Activated naive CD4-positive, alpha-beta T cell treated with anti-CD3 and anti-CD28 coated beads, Interleukin-2, amount 10 ng/mL, durations not matched to agents 7 days and 5 days (primary cell): Measurements from ENCODE around the gene ZNF565.
"Not testable (repeated sequence)": the region's sequence is repeated elsewhere in the genome, so short reads cannot be mapped to it uniquely, and the experiment has no call there.

Source experiments
- CTCF ChIA-PET: fragments of 350-600 bp; sonication (Branson Sonifier 250); formaldehyde crosslinking; loops from one replicate; lab custom pipeline; 2021; ENCODE audit warnings: antibody characterized with exemption; lab: Charles Lee
- DNase-seq: peaks from one replicate; pipeline ENCODE4 v3.0.0-alpha.2; 2020
- H3K27ac Mint-ChIP-seq: one replicate; pipeline ENCODE4 v1.8.0; 2021; ENCODE audit warnings: mild to moderate bottlenecking, moderate library complexity, mixed read lengths
- H3K27me3 Mint-ChIP-seq: one replicate; pipeline ENCODE4 v1.8.0; 2021; ENCODE audit warnings: mild to moderate bottlenecking, mixed read lengths
- H3K36me3 Mint-ChIP-seq: one replicate; pipeline ENCODE4 v1.8.0; 2021; ENCODE audit warnings: mixed read lengths
- H3K4me1 Mint-ChIP-seq: one replicate; pipeline ENCODE4 v1.8.0; 2021; ENCODE audit warnings: mixed read lengths
- H3K4me3 Mint-ChIP-seq: one replicate; pipeline ENCODE4 v1.8.0; 2021; ENCODE audit warnings: mild to moderate bottlenecking, moderate library complexity, mixed read lengths
- H3K9me3 Mint-ChIP-seq: one replicate; pipeline ENCODE4 v1.8.0; 2021; ENCODE audit warnings: mixed read lengths

ZNF565 gene

DNA sequence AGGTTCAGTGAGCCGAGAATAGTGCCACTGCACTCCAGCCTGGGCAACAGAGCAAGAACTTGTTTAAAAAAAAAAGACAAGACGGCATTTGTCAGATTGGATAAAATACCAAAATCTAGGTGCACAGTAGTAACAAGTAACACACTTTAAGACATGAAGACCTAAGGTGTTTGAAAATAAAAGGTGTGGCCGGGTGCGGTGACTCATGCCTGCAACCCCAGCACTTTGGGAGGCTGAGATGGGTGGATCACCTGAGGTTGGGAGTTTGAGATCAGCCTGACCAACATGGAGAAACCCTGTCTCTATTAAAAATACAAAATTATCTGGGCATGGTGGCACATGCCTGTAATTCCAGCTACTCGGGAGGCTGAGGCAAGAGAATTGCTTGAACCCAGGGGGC lies 27.7 kb downstream of the ZNF565 start:
- H3K27ac Mint-ChIP-seq, CTCF ChIA-PET: not testable (repeated sequence)

DNA sequence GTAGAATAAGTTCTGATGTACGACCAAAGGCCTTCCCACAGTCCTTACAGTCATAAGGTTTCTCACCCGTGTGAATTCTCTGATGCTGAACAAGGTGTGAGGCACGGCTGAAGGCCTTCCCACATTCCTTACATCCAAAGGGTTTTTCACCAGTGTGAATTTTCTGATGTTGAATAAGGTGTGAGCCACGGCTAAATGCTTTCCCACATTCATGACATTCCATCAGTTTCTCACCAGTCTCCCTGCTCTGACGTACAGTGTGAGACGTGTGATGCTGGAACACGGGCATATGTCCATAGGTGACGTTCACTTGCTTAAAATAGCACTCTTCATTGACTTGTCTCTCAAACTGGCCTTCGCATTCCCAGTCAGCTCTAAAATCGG lies 31.2 kb downstream of the ZNF565 start:
- no peaks in the 10 kb centered on the region for H3K4me1 Mint-ChIP-seq
- no peaks in the 10 kb centered on the region for H3K27me3 Mint-ChIP-seq
- H3K36me3 Mint-ChIP-seq = peaks cover 5% of the 10 kb centered on the region
- CTCF ChIA-PET = no interaction called here
- H3K27ac Mint-ChIP-seq = no peak overlapping the region
- H3K9me3 Mint-ChIP-seq = no peaks in the 10 kb centered on the region
- H3K4me3 Mint-ChIP-seq = no peak overlapping the region
- DNase-seq = no peak

More for the DNA sequence above, 27.7 kb downstream of the ZNF565 start:
- not testable (repeated sequence) for H3K36me3 Mint-ChIP-seq, H3K4me1 Mint-ChIP-seq, H3K4me3 Mint-ChIP-seq, H3K27me3 Mint-ChIP-seq, DNase-seq, H3K9me3 Mint-ChIP-seq

GRCh38 chr19:36182612-36183244 lies 31.7 kb downstream of the ZNF565 start:
- DNase-seq = no peak
- Mint-ChIP-seq H3K27ac (no peak overlapping the region), H3K36me3 (peaks cover 5% of the 10 kb centered on the region), H3K4me1 (no peaks in the 10 kb centered on the region), H3K27me3 (no peaks in the 10 kb centered on the region), H3K9me3 (no peaks in the 10 kb centered on the region), H3K4me3 (no peak overlapping the region)
- CTCF ChIA-PET = no interaction called here

DNA sequence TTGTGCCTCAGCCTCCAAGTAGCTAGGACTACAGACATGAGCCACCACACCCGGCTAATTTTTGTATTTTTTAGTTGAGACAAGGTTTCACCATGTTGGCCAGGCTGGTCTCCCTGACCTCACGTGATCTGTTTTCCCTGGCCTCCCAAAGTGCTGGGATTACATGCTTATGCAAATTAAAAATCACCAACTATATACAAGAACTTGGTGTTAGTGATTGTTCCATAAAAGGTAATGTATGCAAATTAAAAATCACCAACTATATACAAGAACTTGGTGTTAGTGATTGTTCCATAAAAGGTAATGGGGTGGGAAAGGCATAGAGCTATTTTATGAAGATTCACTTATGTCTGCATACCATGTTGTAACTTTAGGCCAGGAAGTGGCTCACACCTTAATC lies 35.4 kb downstream of the ZNF565 start:
- CTCF ChIA-PET = interaction anchor here (1.4 kb wide), 1 partner anchor 10 kb away, joined by 3 read pairs; no protein-coding TSS in a partner anchor
- not testable (repeated sequence) for DNase-seq, H3K27ac Mint-ChIP-seq

GRCh38 chr19:36173846-36174245 lies 40.6 kb downstream of the ZNF565 start:
- DNase-seq, H3K27ac Mint-ChIP-seq, H3K4me1 Mint-ChIP-seq, H3K4me3 Mint-ChIP-seq, H3K27me3 Mint-ChIP-seq, H3K9me3 Mint-ChIP-seq, H3K36me3 Mint-ChIP-seq: not testable (repeated sequence)
- CTCF ChIA-PET = interaction anchor here (0.6 to 4.8 kb wide), 3 partner anchors 48 to 57 kb away, joined by 3 to 29 read pairs (median 4); no protein-coding TSS in a partner anchor

More for the DNA sequence above, 35.4 kb downstream of the ZNF565 start:
- H3K27me3 Mint-ChIP-seq, H3K4me1 Mint-ChIP-seq, H3K9me3 Mint-ChIP-seq, H3K4me3 Mint-ChIP-seq, H3K36me3 Mint-ChIP-seq: not testable (repeated sequence)

GRCh38 chr19:36172852-36173251 lies 41.6 kb downstream of the ZNF565 start:
- Mint-ChIP-seq H3K36me3 (no peaks in the 10 kb centered on the region), H3K27me3 (peaks cover 3% of the 10 kb centered on the region), H3K4me1 (peaks cover 5% of the 10 kb centered on the region), H3K9me3 (no peaks in the 10 kb centered on the region), H3K4me3 (no peak overlapping the region), H3K27ac (no peak overlapping the region)
- CTCF ChIA-PET = interaction anchor here (0.7 to 4.8 kb wide), 3 partner anchors 42 to 56 kb away, joined by 3 to 29 read pairs (median 3); no protein-coding TSS in a partner anchor
- no peak for DNase-seq

DNA sequence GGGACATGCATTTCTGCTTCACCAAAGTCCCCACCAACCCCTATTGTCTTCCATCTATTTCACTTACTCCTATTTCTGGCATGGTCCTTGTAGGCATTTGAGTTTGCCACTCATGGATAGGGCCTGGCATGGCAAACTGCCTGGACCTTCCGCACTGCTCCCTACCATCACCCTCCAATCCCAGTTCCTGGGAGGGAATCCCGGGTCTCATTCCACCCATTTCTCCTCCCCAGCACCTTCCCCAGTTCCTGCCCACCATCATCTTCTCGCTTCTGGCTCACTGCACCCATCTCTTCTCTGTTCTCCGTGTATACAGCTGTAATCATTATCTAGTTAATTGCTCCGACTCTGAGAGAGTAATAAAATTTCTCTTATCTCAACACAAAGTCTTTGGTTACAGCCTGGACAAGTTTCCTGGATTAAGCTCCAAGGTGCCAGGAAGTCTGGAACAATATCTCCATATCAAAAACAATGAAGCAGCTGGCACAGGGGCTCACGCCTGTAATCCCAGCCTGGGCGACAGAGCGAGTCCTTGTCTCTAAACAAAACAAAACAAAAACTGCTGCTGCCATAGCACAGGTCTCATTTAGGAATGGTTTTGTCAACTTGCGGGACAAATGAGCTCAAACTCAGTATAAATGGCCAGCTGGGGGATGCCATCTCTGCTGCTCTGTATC lies 45.2 kb downstream of the ZNF565 start:
- no peak overlapping the region for H3K27ac Mint-ChIP-seq
- no peak overlapping the region for H3K4me3 Mint-ChIP-seq
- DNase-seq = no peak

GRCh38 chr19:36163813-36164212 lies 50.7 kb downstream of the ZNF565 start:
- no peak overlapping the region for H3K27ac Mint-ChIP-seq
- no peak overlapping the region for H3K4me3 Mint-ChIP-seq
- no peaks in the 10 kb centered on the region for H3K4me1 Mint-ChIP-seq
- no peaks in the 10 kb centered on the region for H3K27me3 Mint-ChIP-seq
- no peaks in the 10 kb centered on the region for H3K9me3 Mint-ChIP-seq
- CTCF ChIA-PET = interaction anchor here (0.9 kb wide), 1 partner anchor 36 kb away, joined by 3 read pairs; no protein-coding TSS in a partner anchor
- DNase-seq = no peak
- H3K36me3 Mint-ChIP-seq = peaks cover 23% of the 10 kb centered on the region

More for the DNA sequence above, 45.2 kb downstream of the ZNF565 start:
- Mint-ChIP-seq H3K9me3 (no peaks in the 10 kb centered on the region), H3K4me1 (peaks cover 5% of the 10 kb centered on the region), H3K36me3 (peaks cover 1% of the 10 kb centered on the region), H3K27me3 (peaks cover 3% of the 10 kb centered on the region)
- CTCF ChIA-PET = interaction anchor here (0.8 to 3.9 kb wide), 5 partner anchors 11 to 42 kb away, joined by 3 to 54 read pairs (median 3); no protein-coding TSS in a partner anchor

DNA sequence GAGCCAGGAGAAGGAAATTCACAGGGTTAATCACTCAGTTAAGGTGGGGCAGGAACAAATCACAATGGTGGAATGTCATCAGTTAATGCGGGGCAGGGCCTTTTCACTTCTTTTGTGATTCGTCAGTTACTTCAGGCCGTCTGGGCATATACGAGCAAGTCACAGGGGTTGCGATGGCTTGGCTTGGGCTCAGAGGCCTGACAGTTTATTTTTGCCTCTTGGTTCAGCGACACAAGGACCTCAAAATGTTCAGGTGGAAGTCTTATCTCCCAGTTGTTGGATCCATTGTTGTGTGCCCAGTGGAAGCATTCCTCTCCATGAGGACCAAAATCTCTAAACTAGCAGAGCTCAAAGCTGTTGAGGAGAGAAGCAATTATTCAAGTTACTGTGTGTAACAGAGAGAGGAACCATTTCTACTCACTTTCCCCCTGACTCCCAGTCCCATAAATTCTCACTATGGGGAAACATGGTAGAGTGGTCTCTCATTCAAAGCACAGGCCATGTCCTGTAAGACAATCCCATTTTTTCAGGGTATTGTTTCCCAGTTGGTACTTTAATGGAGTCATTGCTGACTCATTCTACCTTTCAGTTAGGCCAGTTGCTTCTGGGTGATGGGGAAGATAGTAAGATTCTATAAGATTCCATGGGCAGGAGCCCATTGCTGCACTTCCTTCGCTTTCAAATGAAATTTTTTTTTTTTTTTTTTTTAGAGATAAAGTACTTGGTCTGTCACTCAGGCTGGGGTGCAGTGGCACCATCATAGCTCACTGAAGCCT lies 53.5 kb downstream of the ZNF565 start:
- Mint-ChIP-seq H3K4me1 (no peaks in the 10 kb centered on the region), H3K27me3 (no peaks in the 10 kb centered on the region), H3K9me3 (no peaks in the 10 kb centered on the region), H3K4me3 (no peak overlapping the region), H3K27ac (no peak overlapping the region), H3K36me3 (peaks cover 21% of the 10 kb centered on the region)
- no peak for DNase-seq
- CTCF ChIA-PET = no interaction called here

GRCh38 chr19:36153126-36153525 lies 61.3 kb downstream of the ZNF565 start:
- peaks cover 23% of the 10 kb centered on the region for H3K36me3 Mint-ChIP-seq
- CTCF ChIA-PET = interaction anchor here (1.0 kb wide), 1 partner anchor 16 kb away, joined by 3 read pairs; no protein-coding TSS in a partner anchor
- no peak overlapping the region for H3K4me3 Mint-ChIP-seq
- H3K27ac Mint-ChIP-seq = no peak overlapping the region
- H3K27me3 Mint-ChIP-seq = no peaks in the 10 kb centered on the region
- DNase-seq = no peak
- peaks cover 9% of the 10 kb centered on the region for H3K4me1 Mint-ChIP-seq
- no peaks in the 10 kb centered on the region for H3K9me3 Mint-ChIP-seq

- CTCF ChIA-PET = interaction anchor here (1.0 kb wide), 1 partner anchor 16 kb away, joined by 3 read pairs; no protein-coding TSS in a partner anchor
- no peak for DNase-seq
- peaks cover 25% of the 10 kb centered on the region for H3K36me3 Mint-ChIP-seq
- no peak within 1 kb of the TSS for H3K27ac Mint-ChIP-seq
- H3K27me3 Mint-ChIP-seq = no peaks in the 10 kb centered on the region
- H3K4me3 Mint-ChIP-seq = no peak within 1 kb of the TSS
- no peaks in the 10 kb centered on the region for H3K9me3 Mint-ChIP-seq
- peaks cover 12% of the 10 kb centered on the region for H3K4me1 Mint-ChIP-seq
Observed at GRCh38 chr19:36152352-36153091, 61.9 kb downstream of the ZNF565 start, which contains the start of gene COX7A1. COX7A1 (minus strand) TSS chr19:36152447; CDS start chr19:36152407, 40 bp downstream.

- peaks cover 14% of the 10 kb centered on the region for H3K4me1 Mint-ChIP-seq
- no peaks in the 10 kb centered on the region for H3K9me3 Mint-ChIP-seq
- no peaks in the 10 kb centered on the region for H3K27me3 Mint-ChIP-seq
- no peak overlapping the region for H3K4me3 Mint-ChIP-seq
- no peak overlapping the region for H3K27ac Mint-ChIP-seq
- CTCF ChIA-PET = no interaction called here
- H3K36me3 Mint-ChIP-seq = peaks cover 28% of the 10 kb centered on the region
- no peak for DNase-seq
Observed at GRCh38 chr19:36152019-36152351, 62.5 kb downstream of the ZNF565 start.

DNA sequence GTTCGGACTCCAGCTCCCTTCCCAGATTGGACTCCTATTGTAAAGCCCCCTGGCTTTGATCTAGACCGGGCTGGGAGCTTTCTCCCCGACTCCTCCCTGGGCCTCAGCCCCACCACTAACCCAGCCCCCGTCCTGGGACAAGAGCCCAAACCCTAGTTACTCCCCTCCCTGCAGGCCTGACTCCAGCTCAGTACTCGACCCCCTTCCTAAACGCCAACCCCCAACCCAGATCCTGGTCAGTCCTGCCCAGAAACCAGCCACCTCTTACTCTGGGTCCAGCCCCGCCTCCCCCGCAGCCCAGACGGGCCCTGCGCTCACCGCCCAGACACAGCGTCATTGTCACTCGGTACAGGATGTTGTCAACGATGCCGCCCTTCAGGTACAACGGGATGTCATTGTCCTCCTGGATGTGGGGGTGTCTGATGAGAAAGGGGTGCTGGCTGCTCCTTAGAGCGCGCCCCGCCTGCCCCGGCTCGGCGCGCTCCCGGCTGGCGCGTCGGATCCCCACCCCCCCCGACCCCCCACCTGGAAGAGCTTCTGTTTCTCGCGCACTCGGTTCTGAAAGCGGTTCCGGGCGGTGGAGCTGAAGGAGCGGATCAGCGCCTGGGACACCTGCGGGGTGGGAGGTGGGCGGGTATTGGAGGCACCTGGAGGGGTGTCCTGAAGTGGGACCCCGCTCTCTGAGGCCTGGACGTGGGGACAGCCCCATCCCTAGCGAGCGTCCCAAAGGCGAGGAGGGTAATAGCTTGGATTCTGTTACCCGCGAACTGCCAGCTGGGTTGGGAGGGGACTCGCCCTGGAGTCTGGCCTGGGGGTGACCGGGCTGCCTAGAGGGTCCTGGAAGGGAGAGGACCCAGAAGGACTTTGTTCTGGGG lies 63.1 kb downstream of the ZNF565 start:
- H3K36me3 Mint-ChIP-seq = peaks cover 33% of the 10 kb centered on the region

More for the DNA sequence above, 63.1 kb downstream of the ZNF565 start:
- H3K4me3 Mint-ChIP-seq = no peak overlapping the region
- CTCF ChIA-PET = no interaction called here
- H3K27ac Mint-ChIP-seq = no peak overlapping the region
- no peaks in the 10 kb centered on the region for H3K27me3 Mint-ChIP-seq
- no peak for DNase-seq
- H3K9me3 Mint-ChIP-seq = no peaks in the 10 kb centered on the region
- H3K4me1 Mint-ChIP-seq = peaks cover 14% of the 10 kb centered on the region
